Retina (tissue), 1 donor: ENCODE results near the gene GOLM1.
A peak's percentile ranks its signal among the peaks of the same experiment; 100 is the strongest.
"Not testable (repeated sequence)": the region's sequence is repeated elsewhere in the genome, so short reads cannot be mapped to it uniquely, and the experiment has no call there.

Experiments
- DNase-seq: peaks from one replicate; pipeline ENCODE4 v3.0.0-alpha.2; 2016

Gene GOLM1, protein sequence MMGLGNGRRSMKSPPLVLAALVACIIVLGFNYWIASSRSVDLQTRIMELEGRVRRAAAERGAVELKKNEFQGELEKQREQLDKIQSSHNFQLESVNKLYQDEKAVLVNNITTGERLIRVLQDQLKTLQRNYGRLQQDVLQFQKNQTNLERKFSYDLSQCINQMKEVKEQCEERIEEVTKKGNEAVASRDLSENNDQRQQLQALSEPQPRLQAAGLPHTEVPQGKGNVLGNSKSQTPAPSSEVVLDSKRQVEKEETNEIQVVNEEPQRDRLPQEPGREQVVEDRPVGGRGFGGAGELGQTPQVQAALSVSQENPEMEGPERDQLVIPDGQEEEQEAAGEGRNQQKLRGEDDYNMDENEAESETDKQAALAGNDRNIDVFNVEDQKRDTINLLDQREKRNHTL

DNA sequence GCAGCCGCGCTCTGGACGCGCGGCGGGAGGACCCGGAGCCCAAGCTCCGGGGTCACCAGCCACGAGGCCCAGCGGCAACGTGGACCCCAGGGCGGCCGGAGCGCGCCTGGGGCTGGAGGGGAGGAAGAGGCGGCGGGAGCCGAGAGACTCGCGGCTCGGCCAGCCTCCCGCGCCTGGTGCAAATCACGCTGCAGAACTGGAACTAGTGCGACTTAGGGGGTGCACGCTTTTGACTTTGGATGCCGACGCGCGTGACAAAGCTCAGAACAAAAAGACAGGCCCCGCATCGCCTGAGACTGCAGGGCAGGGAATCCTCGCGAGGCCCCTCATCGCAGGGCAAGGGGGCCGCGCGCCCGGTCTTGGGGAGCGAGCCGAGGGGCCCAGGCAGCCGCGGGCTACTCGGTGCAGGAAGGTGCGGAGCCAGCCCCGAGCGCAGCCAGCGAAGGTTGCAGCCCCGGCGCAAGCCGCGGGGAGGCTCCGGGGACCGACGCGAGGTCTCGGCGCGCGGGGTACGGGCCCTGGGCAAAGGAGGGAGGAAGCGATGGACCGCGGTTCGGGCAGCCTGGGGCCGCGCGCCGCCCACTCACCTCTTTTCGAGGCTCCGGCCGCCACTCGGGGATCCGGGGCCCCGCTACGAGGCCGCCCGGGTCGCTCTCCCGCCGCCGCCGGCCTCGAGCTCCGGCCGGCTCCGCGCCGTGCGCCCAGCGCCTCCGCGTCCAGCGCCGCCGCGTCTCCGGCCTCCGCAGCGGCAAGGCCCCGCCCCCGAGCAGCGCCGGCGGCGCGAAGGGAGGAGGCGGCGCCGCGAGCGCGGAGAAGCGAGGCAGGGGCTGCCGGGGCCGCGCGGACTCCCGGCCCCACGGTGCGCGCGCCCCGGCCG, at the start of gene GOLM1:
TSS of gene GOLM1 (minus strand) at position 735 of the 877 bp plus-strand sequence. CDS start 20,238 bp downstream, outside the sequence.
- peak; percentile 90 for DNase-seq

DNA sequence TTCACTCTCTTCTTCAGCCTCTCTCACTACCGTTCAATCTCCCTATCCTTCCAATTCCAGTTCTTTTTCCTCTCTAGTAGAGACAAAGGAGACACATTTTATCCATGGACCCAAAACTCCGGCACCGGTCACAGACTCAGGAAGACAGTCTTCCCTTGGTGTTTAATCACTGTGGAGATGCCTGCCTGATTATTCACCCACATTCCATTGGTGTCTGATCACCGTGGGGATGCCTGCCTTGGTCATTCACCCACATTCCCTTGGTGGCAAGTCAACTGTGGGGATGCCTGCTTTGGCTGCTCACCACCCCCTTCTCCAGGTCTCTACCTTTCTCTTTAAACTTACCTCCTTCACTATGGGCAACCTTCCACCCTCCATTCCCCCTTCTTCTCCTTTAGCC, 47.3 kb upstream of the GOLM1 start:
- DNase-seq: not testable (repeated sequence)

DNA sequence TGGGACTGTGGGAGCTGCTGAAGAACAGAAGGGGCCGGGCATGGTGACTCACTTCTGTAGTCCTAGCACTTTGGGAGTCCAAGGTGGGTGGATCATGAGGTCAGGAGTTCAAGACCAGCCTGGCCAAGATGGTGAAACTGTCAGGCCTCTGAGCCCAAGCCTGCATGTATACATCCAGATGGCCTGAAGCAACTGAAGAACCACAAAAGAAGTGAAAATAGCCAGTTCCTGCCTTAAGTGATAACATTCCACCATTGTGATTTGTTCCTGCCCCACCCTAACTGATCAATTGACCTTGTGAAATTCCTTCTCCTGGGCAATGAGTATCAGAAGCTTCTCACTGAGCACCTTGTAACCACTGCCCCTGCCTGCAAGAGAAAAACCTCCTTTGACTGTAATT, 46.6 kb upstream of the GOLM1 start:
- not testable (repeated sequence) for DNase-seq

DNA sequence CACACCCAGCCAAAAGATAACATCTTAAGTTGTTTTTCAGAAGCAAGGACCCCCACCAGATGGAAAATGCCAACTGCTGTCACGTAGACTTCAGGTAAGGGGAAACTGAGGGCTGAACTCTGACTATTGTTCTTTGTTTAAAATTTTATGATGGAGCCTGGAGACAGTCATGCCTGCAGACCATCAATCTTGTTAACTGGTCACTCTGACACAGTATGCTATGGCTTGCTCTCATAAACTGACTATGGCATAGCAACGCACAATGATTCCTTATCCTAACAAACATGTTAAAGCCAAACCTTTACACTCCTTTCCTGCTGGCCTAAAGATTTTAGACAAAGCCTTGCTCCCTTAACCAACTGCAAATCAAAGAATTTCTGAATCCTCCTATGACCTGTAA, 43.6 kb upstream of the GOLM1 start:
- DNase-seq: no peak

DNA sequence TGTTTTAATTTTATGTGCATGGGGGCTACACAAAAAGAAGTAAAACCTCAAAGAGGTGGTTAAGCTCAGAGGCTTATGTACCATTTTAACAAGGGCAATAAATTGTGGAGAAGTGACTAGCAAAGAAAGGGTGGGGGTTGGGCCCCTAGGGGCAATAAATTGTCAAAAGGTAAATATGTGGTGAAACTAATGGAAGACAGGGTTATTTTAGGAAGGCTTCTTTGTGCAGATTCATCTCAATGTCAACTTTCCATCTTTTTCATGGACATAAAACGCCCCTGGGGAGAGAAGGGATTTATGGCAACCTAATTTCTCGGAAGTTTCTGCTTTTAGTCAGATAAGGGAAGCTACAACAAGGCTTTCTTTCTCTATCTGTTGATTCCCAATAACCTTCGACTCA, 42.5 kb upstream of the GOLM1 start:
- no peak for DNase-seq

DNA sequence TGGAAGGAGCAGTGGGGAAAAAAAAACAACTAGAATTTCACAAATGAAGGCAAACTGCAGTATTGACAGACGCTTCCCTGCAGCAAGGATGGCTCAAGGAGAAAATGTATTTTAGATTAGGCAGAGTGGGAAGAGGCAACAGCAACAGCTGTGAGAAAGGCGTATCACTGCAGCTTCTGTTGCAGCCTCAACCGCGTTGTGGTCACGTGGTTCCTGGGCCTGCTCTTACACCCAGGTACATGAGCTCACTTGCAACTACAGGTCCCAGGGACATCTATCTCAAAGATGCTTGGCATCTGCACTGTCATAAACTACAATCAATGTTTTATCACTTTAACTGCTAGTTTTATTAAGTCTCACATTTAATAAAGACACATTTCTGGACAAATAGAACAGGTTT, 36.0 kb upstream of the GOLM1 start:
- no peak for DNase-seq

DNA sequence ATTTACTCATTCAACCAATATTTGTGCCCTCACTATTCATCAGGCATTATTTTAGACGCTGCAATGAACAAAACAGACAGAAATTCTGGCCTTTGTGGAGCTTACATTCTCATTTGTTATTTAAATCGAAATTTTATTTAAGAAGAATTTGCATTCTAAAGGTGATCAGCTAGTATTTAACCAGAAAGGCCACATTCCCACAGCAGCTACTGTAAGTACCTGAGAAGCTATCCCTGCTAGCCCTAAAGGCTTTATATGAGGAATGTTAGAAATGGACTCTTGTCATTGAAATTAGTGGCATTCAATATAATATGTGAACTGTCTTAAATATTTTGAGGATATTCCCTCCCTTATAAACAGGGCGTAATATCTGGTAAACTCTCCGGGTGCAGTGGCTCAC, 35.0 kb upstream of the GOLM1 start:
- no peak for DNase-seq

DNA sequence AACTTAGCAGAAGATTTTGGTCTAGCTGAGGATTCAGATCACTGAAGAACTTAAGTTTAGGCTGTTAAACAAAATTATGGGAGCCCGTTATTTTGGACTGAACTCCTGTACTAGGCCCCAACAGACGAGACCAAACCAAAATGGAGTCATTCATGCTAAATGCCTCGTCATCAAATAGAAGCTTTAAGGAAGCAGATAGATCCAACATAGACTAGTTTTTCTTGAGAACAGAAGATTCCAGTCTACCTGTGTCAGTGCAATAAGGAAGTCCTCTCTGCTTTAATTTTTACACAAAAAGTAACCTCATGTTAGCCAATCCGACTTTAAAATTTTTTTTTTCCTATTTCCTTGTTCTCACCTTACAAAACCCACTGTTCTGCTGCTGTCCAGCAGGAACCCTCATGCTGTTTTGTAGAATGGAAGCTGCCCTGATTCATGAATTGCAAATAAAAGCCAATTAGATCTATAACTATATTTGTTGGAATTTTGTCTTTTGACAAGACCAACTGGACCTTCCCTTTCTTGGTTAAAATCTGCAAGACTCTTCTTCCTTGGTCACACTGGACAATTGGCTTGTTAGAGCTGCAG, 29.0 kb upstream of the GOLM1 start:
- DNase-seq: no peak

DNA sequence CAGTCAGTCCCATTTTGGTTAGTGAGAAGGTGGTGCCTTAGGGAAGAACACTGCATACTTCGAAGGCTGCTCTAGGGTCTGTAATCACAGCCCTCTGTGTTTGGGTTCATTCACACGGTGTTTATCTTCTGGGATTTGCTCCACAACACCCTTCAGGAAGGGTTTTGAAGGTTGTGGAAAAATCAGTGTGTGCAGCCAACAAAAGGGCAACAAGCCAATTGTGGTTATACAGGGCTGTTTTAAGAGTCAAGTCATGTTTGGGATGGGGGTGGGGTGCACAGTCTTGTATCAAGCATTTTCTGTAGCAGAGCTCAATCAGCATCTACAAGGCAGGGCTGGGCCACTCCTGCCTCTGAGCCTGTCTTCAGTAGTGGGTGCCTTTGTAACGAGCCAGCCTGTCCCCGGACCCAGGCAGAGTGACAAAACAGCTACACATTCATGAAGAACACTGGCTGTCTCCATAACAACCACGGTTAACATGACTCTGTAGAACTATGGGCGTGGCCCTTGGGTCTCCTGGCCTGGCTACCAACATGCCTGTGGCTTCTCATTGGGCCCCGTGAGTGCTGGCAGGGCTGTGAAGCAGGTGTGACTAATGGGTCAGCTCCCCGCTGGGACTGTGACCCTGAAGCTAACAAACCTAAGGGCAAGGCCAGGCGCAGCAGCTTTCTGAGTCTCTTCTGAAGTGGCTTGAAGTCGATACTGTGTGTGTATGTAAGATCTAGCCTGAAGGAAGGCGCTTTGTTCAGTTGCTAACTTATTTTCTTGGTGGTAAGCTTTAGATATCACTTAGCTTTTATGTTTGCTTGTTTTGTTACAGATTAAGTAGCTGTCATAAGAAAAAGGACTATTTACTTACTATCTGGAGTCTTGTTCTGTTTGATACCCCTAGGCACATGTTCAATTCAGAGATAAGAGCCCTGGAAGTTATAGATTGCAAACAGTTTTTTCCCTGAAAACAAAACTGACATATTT, 27.9 kb upstream of the GOLM1 start:
- peak; percentile 84 for DNase-seq

DNA sequence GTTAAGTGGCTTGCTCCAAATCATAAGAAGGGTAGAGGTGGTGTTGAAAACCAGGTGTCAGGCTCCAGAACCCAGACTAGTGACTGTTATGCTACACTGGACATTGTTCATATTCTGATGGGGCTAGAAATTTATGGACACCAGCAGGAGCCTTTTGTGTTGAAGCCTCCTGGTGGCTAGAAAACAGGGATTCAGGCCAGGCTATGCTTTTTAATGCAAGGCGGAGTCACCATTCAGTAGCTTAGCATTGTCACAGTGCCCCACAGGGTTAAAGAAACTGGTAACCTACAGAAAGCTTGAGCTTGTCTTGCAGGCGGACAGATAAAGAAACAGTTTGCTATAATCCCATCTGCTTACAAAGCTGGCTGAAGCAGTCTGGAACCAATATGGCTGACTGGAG, 23.0 kb upstream of the GOLM1 start:
- DNase-seq: peak; percentile 21

DNA sequence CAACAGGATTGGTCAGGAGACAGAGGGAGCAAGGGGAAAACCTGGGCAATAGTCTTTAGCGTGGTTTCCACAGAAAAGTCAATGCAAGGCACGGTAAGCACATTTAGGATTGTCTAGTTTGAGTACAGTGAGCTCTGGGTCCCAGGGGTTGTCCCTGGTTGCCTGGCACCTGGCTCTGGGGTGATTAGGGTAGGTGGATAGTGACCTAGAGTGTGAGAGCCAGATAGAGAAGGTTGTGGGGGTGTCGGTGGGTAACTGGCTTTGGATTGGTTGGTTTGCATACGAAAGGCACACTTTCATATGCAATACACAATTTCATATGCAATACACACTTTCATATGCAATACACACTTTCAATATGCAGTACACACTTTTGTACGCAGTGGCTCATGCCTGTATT, 20.1 kb upstream of the GOLM1 start:
- DNase-seq: no peak

DNA sequence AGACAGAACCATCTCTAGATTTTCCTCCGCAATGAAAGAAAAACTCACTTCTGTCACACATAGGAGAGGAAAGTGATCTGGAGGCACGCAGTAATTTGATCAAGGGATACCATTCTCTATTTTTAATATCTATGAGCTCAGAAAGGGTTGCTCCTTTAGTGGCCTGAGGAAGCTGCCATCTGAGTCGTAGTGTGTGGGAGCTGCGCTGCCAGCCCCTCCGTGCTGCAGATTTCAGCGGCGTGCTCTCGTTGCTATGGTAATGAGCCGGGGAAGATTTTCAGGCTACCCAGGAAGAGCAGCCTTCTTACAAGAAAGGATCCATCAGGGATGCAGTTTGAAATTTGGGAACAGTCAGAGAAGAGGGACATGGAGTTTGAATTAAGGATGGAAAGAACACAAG, 17.1 kb upstream of the GOLM1 start:
- peak; percentile 36 for DNase-seq

DNA sequence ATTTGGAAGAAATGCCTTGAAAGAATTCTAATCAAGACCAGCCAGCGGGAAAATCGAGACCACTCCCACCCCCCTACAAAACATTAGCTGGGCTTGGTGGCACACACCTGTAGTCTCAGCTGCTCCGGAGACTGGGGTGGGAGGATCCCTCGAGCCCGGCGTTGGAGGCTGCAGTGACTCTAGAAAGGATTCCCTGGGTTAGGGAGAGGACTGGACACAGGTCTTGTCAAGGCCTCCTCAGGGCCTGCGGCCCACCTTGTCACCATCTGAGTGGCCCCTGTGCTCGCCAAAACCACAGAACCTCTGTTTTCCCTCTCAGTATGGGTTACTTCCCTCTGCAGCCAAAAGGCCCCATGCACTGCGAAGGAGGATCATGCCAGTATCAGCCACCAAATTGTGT, 16.5 kb upstream of the GOLM1 start:
- DNase-seq: no peak

DNA sequence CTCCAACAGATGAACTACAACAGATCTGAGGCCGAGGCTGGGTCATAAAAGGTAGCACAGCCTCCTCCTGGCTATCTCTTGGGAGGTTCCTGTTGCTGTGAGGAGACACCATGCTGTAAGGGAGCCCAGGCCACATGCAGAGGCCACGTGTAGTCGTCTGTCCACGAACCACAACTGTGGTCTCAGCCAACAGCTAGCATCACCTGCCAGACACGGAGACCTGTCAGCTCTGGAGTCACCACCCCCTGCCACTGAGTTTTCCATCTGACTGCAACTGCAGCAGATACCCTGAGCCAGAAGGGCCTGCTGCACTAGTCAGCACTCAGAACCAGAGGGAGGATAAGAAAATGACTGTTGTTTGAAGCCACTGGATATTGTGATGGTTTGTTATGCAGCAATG, 12.7 kb upstream of the GOLM1 start:
- no peak for DNase-seq

DNA sequence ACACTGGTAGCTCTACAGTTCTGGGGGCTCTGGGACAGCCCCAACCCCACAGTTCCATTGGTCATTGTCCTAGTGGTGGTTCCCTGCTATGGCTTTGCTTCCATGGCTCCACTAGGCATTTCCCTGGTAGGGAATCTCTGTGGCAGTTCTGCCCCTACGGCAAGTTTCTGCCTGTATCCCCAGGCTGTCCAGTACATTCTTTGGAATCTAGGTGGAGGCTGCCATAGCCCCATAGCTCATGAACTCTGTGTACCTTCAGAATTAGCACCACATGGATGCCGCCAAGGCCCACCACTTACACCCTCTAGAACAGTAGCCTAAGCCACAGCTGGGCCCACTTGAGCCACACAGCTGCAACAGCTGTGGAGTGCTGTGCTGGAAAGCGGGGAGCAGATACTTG, 3.3 kb upstream of the GOLM1 start:
- no peak for DNase-seq

DNA sequence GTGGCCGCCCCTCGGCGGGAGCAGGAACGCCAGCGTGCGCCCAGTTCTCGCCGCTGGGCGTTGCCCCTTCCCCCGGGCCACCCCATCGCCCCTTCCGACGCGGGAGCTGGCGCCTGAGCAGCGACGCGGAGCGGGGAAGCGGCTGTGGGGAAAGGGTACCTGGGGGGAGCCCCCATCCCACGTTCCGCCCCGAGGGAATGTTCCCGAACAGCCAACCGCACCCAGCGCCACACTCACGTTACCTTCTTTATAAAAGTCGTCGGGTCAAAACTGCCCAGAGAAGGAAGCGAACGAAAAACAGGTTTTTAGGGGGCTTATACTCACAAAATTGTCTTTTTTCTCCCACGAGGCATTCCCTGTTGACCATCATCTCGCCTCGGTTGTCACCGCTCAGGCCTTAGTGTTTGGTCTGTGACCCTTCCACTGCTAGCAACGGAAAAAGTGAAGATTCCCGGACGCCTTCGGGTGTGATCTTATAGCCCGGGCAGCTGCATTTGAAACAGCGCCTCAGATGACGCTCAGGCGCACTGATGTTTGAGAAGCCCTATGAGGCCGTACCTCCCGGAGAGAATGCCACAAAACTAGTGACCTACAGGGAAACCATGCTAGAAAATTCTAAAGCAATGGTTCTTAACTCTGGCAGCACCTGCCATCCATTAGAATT, 475 bp upstream of the GOLM1 start:
- DNase-seq: peak; percentile 75

DNA sequence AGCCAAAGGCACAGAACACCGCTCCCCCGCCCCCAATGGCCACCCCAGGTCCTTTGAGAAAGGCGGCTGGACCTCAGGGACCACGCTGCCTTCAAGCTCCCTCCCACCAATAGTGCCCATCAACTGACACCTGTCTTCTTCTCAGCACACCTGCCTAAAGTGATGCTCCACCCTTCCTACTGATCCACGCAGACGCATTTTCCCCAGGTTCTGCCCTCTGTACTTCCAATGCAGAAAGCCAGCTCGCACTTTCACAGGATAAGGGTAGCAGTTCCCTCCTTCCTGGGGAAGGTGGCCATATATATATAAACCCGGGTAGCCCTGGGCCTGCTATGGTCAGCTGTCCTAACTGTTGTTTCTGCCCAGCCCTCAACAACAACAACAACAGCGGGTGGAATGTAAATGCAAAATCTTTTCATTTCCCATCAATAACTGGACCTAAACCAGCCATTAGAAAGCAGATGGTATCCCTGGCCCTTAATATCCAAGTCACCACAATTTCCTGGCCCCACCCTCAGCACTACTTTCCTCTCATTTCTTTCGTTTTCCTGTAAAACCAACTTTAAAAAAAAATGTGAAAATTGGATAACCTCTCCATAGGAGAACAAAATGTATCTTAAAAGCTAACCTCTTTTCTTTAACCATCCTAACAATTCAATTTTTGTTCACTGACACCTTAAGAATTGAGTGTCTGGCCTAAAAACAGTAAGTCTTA, 1.7 kb downstream of the GOLM1 start:
- no peak for DNase-seq

DNA sequence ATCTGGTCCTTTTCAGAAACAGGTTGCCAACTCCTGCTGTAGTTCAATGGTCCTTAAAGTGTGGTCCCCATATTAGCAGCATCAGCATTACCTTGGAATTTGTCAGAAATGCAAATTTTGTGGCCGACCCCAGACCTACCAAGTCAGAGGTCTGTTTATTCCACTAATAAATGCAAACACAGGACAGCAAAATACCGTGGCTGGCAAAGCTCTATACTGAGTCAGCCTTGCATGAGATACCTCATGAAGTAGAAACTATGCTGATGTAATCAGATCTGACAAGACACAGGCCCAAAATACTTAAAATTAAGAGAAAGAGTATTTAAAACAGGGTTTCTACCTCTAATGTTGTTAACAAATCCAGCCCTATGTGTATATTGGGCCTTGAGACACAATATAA, 3.0 kb downstream of the GOLM1 start:
- DNase-seq: no peak

DNA sequence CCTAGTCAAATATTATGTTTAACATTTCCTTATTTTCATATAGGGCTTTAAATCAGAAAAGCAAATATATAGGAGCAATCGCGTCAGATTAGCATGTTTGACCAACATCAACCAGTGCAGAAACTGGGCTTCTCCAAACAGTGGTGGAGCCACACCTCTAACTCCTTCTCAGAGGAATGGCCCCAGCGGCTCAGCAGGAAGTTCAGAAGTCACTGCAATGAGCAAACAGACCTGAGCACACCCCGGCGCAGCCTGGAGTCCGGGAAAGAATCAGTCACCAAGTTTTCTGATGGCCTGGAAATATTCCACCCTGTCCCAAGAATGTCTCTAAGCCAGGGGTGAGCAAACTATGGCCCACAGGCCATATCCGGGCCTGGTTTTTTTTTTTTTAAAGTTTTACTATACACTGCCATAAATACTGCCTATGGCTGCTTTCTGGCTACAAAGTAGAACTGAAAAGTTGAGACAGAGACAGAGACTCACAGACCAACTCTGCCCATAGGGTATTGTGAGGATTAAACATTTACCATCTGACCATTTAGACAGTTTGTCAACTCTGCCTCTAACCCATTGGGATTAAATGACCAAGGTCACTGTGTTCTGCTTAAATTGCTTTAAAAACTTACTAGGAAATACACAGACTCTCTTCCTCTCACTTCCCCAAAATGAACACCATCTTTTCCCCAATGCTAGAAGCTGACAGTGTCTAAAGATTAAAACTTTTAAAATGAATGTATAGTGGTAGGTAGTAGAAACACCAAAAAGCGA, 5.4 kb downstream of the GOLM1 start:
- DNase-seq: no peak

DNA sequence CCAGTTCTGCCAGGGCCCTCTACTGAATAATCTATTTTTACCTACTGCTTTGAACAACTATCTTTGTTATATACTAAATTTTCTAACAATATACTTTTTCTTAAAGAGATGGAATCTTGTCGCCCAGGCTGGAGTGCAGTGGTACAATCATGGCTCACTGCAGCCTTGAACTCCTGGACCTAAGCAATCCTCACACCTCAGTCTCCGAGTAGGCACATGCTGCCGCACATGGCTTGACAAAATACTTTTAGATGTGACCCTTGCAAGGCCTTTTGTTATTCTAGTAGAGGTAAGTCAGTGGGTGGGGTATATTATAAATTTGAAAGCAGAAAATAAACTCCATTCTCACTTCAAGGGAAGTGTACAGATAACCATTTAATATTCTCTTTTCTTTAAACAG, 7.9 kb downstream of the GOLM1 start:
- DNase-seq: no peak
